ENCODE measurements around the gene MBD3.

GRCh38 chr19:1621021-1621420 is 28.4 kb upstream of the MBD3 start:
- TF ChIP-seq POLR2AphosphoS5 (IDR thresholded peaks at IDR 0.05; ENCODE audit: low read depth, low read length): no peak
- TF ChIP-seq, protein P1, sequence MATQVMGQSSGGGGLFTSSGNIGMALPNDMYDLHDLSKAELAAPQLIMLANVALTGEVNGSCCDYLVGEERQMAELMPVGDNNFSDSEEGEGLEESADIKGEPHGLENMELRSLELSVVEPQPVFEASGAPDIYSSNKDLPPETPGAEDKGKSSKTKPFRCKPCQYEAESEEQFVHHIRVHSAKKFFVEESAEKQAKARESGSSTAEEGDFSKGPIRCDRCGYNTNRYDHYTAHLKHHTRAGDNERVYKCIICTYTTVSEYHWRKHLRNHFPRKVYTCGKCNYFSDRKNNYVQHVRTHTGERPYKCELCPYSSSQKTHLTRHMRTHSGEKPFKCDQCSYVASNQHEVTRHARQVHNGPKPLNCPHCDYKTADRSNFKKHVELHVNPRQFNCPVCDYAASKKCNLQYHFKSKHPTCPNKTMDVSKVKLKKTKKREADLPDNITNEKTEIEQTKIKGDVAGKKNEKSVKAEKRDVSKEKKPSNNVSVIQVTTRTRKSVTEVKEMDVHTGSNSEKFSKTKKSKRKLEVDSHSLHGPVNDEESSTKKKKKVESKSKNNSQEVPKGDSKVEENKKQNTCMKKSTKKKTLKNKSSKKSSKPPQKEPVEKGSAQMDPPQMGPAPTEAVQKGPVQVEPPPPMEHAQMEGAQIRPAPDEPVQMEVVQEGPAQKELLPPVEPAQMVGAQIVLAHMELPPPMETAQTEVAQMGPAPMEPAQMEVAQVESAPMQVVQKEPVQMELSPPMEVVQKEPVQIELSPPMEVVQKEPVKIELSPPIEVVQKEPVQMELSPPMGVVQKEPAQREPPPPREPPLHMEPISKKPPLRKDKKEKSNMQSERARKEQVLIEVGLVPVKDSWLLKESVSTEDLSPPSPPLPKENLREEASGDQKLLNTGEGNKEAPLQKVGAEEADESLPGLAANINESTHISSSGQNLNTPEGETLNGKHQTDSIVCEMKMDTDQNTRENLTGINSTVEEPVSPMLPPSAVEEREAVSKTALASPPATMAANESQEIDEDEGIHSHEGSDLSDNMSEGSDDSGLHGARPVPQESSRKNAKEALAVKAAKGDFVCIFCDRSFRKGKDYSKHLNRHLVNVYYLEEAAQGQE (IDR thresholded peaks at IDR 0.05; ENCODE audit: insufficient read depth in 1 of 2, low read depth in 2 of 2, low read length in 2 of 2): no peak
- TF ChIP-seq SIN3A (IDR thresholded peaks at IDR 0.05; ENCODE audit: borderline replicate concordance, insufficient read depth, low read length): no peak
- no peak for TF ChIP-seq TAF1 (IDR thresholded peaks at IDR 0.05; ENCODE audit: borderline replicate concordance, insufficient read depth, low read length)

Measured in PFSK-1 (cell line).